DOHH2 (cell line): ENCODE results near the gene SEH1L.

Experiments
- H3F3A ChIP-seq: fragments of 200-600 bp; sonication (generic), shearing (Covaris generic); 2 replicates; pipeline ENCODE4 v1.6.0; 2016; ENCODE audit warnings: antibody characterized with exemption, mild to moderate bottlenecking; ENCODE audit not compliant: control insufficient read depth, insufficient read depth
- H3K27ac ChIP-seq: fragments of 200-600 bp; sonication (generic); 2 replicates; pipeline ENCODE4 v1.5.1; 2014; ENCODE audit warnings: low read depth, mild to moderate bottlenecking, low read length, moderate library complexity
- H3K27me3 ChIP-seq: fragments of 200-600 bp; sonication (generic); 2 replicates; pipeline ENCODE4 v1.6.1; 2014; ENCODE audit warnings: mild to moderate bottlenecking, low read length, mixed read lengths; ENCODE audit not compliant: control insufficient read depth
- H3K36me3 ChIP-seq: fragments of 200-600 bp; sonication (generic); 2 replicates; pipeline ENCODE4 v1.6.1; 2014; ENCODE audit warnings: mild to moderate bottlenecking, low read length, moderate library complexity, mixed read lengths; ENCODE audit not compliant: control insufficient read depth
- H3K4me1 ChIP-seq: fragments of 200-600 bp; sonication (generic); 2 replicates; pipeline ENCODE4 v1.6.1; 2014; ENCODE audit warnings: mild to moderate bottlenecking, low read length, mixed read lengths; ENCODE audit not compliant: control insufficient read depth
- H3K4me2 ChIP-seq: fragments of 200-600 bp; sonication (generic); 2 replicates; pipeline ENCODE4 v1.6.0; 2014; ENCODE audit warnings: mild to moderate bottlenecking, low read length, moderate library complexity
- H3K4me3 ChIP-seq: fragments of 200-600 bp; sonication (generic); 2 replicates; pipeline ENCODE4 v1.5.1; 2014; ENCODE audit warnings: mild to moderate bottlenecking, low read length, mixed read lengths
- H3K79me2 ChIP-seq: fragments of 200-600 bp; sonication (generic); 2 replicates; pipeline ENCODE4 v1.6.1; 2014; ENCODE audit warnings: mild to moderate bottlenecking, low read length, mixed read lengths; ENCODE audit not compliant: control insufficient read depth
- H3K9me2 ChIP-seq: fragments of 200-600 bp; sonication (generic); replicated peaks from 2 replicates; pipeline ENCODE4 v1.6.1; 2014; ENCODE audit warnings: mild to moderate bottlenecking, low read length, mixed read lengths; ENCODE audit not compliant: control insufficient read depth
- H3K9me3 ChIP-seq: fragments of 200-600 bp; sonication (generic); 2 replicates; pipeline ENCODE4 v1.6.1; 2014; ENCODE audit warnings: antibody characterized with exemption, low read length, mixed read lengths; ENCODE audit not compliant: control insufficient read depth, insufficient read depth
- H4K20me1 ChIP-seq: fragments of 200-600 bp; sonication (generic); 2 replicates; pipeline ENCODE4 v1.6.0; 2014; ENCODE audit warnings: low read depth, mild to moderate bottlenecking, antibody characterized with exemption, low read length, moderate library complexity; ENCODE audit not compliant: control insufficient read depth, insufficient read depth
- EZH2phosphoT487 ChIP-seq: fragments of 200-600 bp; sonication (generic); IDR thresholded peaks from 2 replicates; pipeline ENCODE4 v1.6.1; 2017; ENCODE audit warnings: borderline replicate concordance, mild to moderate bottlenecking, antibody characterized with exemption, low read length, moderate library complexity, mixed read lengths
- TF ChIP-seq, protein P1 (sequence below): fragments of 200-600 bp; sonication (generic); IDR thresholded peaks from one replicate; pipeline ENCODE4 v1.5.1; 2014; ENCODE audit warnings: antibody characterized with exemption, mild to moderate bottlenecking, low read depth, low read length; ENCODE audit not compliant: poor library complexity, severe bottlenecking

Gene SEH1L

DNA sequence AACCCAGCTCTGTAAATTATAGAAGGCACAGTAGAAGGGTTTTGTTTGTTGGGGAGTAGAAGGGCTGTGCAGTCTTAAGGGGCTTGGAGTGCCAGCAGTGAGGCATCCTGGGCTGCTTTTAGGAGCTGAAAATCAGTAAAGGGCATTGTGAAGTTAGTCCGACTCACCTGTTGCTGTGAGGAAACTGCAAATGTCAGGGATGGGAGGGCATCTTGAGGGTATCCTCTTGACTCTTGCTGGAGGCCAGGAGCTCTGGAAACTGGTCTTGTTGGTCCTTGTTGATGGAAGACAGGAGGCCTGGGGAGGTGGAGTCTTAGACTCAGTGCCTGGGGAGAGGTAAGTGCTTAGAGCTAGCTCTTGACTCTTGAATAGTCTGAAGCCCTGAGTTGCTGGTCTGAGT, 57.5 kb downstream of the SEH1L start:
- Histone ChIP-seq H3F3A (no peaks in the 10 kb centered on the region), H3K4me3 (no peak overlapping the region), H3K27me3 (no peaks in the 10 kb centered on the region), H3K9me3 (no peaks in the 10 kb centered on the region), H3K27ac (no peak overlapping the region), H4K20me1 (0 out of 2 replicates have a peak, but pooled peaks cover 10% of the 10 kb centered on the region), H3K4me2 (no peak overlapping the region), H3K79me2 (peaks cover 62% of the 10 kb centered on the region), H3K9me2 (no peaks in the 10 kb centered on the region), H3K4me1 (0 out of 2 replicates have a peak, but pooled peaks cover 5% of the 10 kb centered on the region), H3K36me3 (peaks cover 91% of the 10 kb centered on the region)
- TF ChIP-seq, protein P1, sequence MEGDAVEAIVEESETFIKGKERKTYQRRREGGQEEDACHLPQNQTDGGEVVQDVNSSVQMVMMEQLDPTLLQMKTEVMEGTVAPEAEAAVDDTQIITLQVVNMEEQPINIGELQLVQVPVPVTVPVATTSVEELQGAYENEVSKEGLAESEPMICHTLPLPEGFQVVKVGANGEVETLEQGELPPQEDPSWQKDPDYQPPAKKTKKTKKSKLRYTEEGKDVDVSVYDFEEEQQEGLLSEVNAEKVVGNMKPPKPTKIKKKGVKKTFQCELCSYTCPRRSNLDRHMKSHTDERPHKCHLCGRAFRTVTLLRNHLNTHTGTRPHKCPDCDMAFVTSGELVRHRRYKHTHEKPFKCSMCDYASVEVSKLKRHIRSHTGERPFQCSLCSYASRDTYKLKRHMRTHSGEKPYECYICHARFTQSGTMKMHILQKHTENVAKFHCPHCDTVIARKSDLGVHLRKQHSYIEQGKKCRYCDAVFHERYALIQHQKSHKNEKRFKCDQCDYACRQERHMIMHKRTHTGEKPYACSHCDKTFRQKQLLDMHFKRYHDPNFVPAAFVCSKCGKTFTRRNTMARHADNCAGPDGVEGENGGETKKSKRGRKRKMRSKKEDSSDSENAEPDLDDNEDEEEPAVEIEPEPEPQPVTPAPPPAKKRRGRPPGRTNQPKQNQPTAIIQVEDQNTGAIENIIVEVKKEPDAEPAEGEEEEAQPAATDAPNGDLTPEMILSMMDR = no peak
- TF ChIP-seq EZH2phosphoT487 = no peak

DNA sequence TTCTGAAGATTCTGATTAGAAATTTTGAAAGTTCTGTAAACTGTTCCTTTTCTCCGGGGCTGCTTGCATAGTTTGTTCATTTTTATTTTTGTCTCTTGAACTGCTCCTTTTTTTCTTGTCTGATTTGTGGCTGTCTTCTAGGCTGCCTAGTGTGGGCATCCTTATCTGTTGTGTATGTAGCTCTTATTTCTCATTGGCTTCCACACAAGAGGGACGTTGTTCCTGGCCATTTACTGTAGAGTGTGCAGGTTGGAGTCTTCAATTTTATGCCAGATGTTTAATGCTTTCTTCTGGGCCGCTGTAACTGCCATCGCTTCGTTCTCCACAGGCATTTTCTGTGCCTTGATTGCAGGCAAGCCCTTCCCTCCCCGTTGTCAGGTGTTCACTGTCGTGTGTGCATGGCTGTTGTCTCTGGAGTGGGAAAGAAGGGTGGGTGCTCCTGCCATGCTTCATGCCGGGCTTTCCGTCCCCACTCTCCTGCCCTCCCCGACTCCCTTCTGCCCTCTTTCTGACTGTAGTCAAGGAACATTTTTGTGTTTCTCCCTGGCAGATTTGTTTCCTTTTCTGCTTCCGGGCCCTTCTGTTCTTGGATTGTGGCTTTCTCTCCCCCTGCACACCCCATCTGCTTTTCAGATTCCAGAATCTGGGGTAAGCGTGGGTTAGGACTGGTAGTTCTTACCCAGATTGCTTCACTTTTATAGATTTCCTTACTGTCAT, 58.9 kb downstream of the SEH1L start:
- peaks cover 87% of the 10 kb centered on the region for H3K36me3 ChIP-seq
- H3K9me3 ChIP-seq = no peaks in the 10 kb centered on the region
- no peak overlapping the region for H3K4me2 ChIP-seq
- no peaks in the 10 kb centered on the region for H3K27me3 ChIP-seq
- TF ChIP-seq EZH2phosphoT487 = no peak
- TF ChIP-seq, protein P1 = no peak
- H3K79me2 ChIP-seq = peaks cover 54% of the 10 kb centered on the region
- H3F3A ChIP-seq = no peaks in the 10 kb centered on the region
- H3K4me3 ChIP-seq = no peak overlapping the region
- no peaks in the 10 kb centered on the region for H3K9me2 ChIP-seq
- H4K20me1 ChIP-seq = 0 out of 2 replicates have a peak, but pooled peaks cover 10% of the 10 kb centered on the region
- 0 out of 2 replicates have a peak, but pooled peaks cover 5% of the 10 kb centered on the region for H3K4me1 ChIP-seq
- H3K27ac ChIP-seq = no peak overlapping the region

DNA sequence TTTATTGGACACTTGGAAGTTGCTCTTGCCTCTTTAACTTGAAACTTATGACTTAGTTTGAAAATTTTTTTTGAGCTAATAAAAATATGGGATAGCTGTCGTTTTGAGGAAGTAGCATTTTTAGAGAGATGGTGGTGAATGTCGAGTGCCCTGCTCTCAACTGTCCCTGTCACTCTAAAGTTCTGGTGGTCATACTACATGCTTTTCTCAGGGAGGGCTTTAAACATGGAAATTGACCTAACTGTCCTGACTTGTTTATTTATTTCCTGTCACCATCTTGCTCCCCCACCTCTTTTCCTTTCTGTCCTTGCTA, 59.4 kb downstream of the SEH1L start:
- Histone ChIP-seq H3K79me2 (peaks cover 51% of the 10 kb centered on the region), H3K4me2 (no peak overlapping the region), H3K36me3 (peaks cover 88% of the 10 kb centered on the region), H3K27me3 (no peaks in the 10 kb centered on the region), H3K9me2 (no peaks in the 10 kb centered on the region), H4K20me1 (0 out of 2 replicates have a peak, but pooled peaks cover 10% of the 10 kb centered on the region), H3K9me3 (no peaks in the 10 kb centered on the region), H3K4me3 (no peak overlapping the region), H3K27ac (no peak overlapping the region), H3F3A (no peaks in the 10 kb centered on the region), H3K4me1 (0 out of 2 replicates have a peak, but pooled peaks cover 5% of the 10 kb centered on the region)
- no peak for TF ChIP-seq EZH2phosphoT487
- TF ChIP-seq, protein P1 = no peak
